ENCODE data around the gene NUDT22.

NUDT22 gene

GRCh38 chr11:64223001-64223651 lies 2.9 kb upstream of the NUDT22 start:
- DNase-seq, result peak; percentile 58
- H3K9me3 ChIP-seq, result no peaks in the 10 kb centered on the region
- no peaks in the 10 kb centered on the region for H3K36me3 ChIP-seq
- TF ChIP-seq CTCF (IDR thresholded peaks at IDR 0.05; ENCODE audit: low read depth, low read length), result no peak
- H3K4me3 ChIP-seq (ENCODE audit: low read depth, low read length), result no peak overlapping the region
- peaks cover 8% of the 10 kb centered on the region for H3K4me1 ChIP-seq
- H3K27me3 ChIP-seq, result no peaks in the 10 kb centered on the region

- peaks cover 8% of the 10 kb centered on the region for H3K4me1 ChIP-seq
- no peak overlapping the region for H3K4me3 ChIP-seq (ENCODE audit: low read depth, low read length)
- TF ChIP-seq CTCF (IDR thresholded peaks at IDR 0.05; ENCODE audit: low read depth, low read length), result no peak
- H3K36me3 ChIP-seq, result no peaks in the 10 kb centered on the region
- no peak for DNase-seq
- no peaks in the 10 kb centered on the region for H3K27me3 ChIP-seq
- no peaks in the 10 kb centered on the region for H3K9me3 ChIP-seq
These were observed 1.8 kb upstream of the NUDT22 start for GRCh38 chr11:64224151-64224890.

- peak overlapping the region; percentile 73 for H3K4me3 ChIP-seq (ENCODE audit: low read depth, low read length)
- no peak for DNase-seq
- H3K4me1 ChIP-seq, result peaks cover 8% of the 10 kb centered on the region
- TF ChIP-seq CTCF (IDR thresholded peaks at IDR 0.05; ENCODE audit: low read depth, low read length), result no peak
- H3K27me3 ChIP-seq, result no peaks in the 10 kb centered on the region
- H3K9me3 ChIP-seq, result no peaks in the 10 kb centered on the region
- H3K36me3 ChIP-seq, result no peaks in the 10 kb centered on the region
These were observed 1.0 kb upstream of the NUDT22 start for GRCh38 chr11:64224891-64225607.

GRCh38 chr11:64226507-64227051 lies 505 bp downstream of the NUDT22 start:
- Histone ChIP-seq H3K27me3 (no peaks in the 10 kb centered on the region), H3K9me3 (no peaks in the 10 kb centered on the region), H3K4me1 (peaks cover 8% of the 10 kb centered on the region), H3K36me3 (no peaks in the 10 kb centered on the region), H3K4me3 (ENCODE audit: low read depth, low read length) (peak overlapping the region; percentile 73)
- no peak for DNase-seq
- TF ChIP-seq CTCF (IDR thresholded peaks at IDR 0.05; ENCODE audit: low read depth, low read length), result no peak

GRCh38 chr11:64227405-64227956 lies 1.4 kb downstream of the NUDT22 start:
- TF ChIP-seq CTCF (IDR thresholded peaks at IDR 0.05; ENCODE audit: low read depth, low read length), result no peak
- Histone ChIP-seq H3K4me3 (ENCODE audit: low read depth, low read length) (peak overlapping the region; percentile 73; the same call in 1 of the 2 replicates), H3K4me1 (peaks cover 8% of the 10 kb centered on the region), H3K9me3 (no peaks in the 10 kb centered on the region), H3K27me3 (no peaks in the 10 kb centered on the region), H3K36me3 (no peaks in the 10 kb centered on the region)
- no peak for DNase-seq
